NCI-H2227 (cell line): ENCODE data around the gene C2CD4C.
"Not testable (repeated sequence)": the region's sequence is repeated elsewhere in the genome, so short reads cannot be mapped to it uniquely, and the experiment has no call there.

ENCODE experiments used
- DNase-seq: peaks from one replicate; lab custom pipeline; 2025; ENCODE audit not compliant: unreplicated experiment; lab: John Stamatoyannopoulos, UW

C2CD4C gene

GRCh38 chr19:439167-439900 lies 30.4 kb upstream of the C2CD4C start:
- no peak for DNase-seq

- no peak for DNase-seq
Measured at GRCh38 chr19:438416-438958, 29.5 kb upstream of the C2CD4C start.

GRCh38 chr19:437041-437440 lies 28.1 kb upstream of the C2CD4C start:
- no peak for DNase-seq

GRCh38 chr19:436413-436950 lies 27.5 kb upstream of the C2CD4C start:
- no peak for DNase-seq

- no peak for DNase-seq
Measured at GRCh38 chr19:435707-436412, 26.9 kb upstream of the C2CD4C start.

- no peak for DNase-seq
Measured at GRCh38 chr19:435056-435706, 26.2 kb upstream of the C2CD4C start.

- DNase-seq: no peak
Measured at GRCh38 chr19:434152-434960, 25.4 kb upstream of the C2CD4C start.

GRCh38 chr19:430701-431100 lies 21.8 kb upstream of the C2CD4C start:
- DNase-seq: no peak

GRCh38 chr19:428149-428548 lies 19.2 kb upstream of the C2CD4C start:
- no peak for DNase-seq

GRCh38 chr19:427675-428074 lies 18.7 kb upstream of the C2CD4C start:
- DNase-seq: not testable (repeated sequence)

- no peak for DNase-seq
Measured at GRCh38 chr19:426725-427445, 17.9 kb upstream of the C2CD4C start.

GRCh38 chr19:425056-425455 lies 16.1 kb upstream of the C2CD4C start:
- no peak for DNase-seq

- DNase-seq: no peak
Measured at GRCh38 chr19:424546-424945, 15.6 kb upstream of the C2CD4C start.

GRCh38 chr19:423691-424466 lies 14.9 kb upstream of the C2CD4C start:
- DNase-seq: no peak

- DNase-seq: not testable (repeated sequence)
Measured at GRCh38 chr19:422917-423226, 13.9 kb upstream of the C2CD4C start.

GRCh38 chr19:422213-422916 lies 13.4 kb upstream of the C2CD4C start:
- no peak for DNase-seq

GRCh38 chr19:419721-420515 lies 11.0 kb upstream of the C2CD4C start:
- no peak for DNase-seq
